GM12873 (cell line): ENCODE measurements around the gene MED1.

Experiments used
- TF ChIP-seq, protein P1 (sequence below): IDR thresholded peaks from 2 replicates; pipeline ENCODE4 v1.5.1; 2012; ENCODE audit warnings: low read depth, mild to moderate bottlenecking, moderate library complexity, low read length, control low read depth; ENCODE audit not compliant: insufficient read depth; ENCODE audit errors: missing control alignments

The MED1 gene

DNA sequence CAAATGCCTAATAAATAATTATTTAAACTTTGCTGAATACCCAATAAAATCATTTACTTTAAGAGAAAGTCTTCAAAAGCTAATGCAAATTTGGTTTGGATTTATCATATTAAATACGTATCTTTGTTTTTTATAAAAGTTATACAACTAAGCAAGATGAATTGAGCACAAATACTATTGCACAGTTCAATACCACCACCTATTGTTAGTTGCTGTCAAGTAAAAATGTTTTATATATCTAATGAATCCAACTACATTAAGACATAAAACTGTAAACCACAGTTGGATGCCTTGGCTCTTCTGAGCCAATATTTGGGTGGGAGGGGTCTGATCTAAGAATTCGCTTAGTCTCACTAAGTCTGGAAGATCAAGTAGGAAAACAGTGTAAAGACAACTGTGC, 57.3 kb downstream of the MED1 start:
- TF ChIP-seq, protein P1, sequence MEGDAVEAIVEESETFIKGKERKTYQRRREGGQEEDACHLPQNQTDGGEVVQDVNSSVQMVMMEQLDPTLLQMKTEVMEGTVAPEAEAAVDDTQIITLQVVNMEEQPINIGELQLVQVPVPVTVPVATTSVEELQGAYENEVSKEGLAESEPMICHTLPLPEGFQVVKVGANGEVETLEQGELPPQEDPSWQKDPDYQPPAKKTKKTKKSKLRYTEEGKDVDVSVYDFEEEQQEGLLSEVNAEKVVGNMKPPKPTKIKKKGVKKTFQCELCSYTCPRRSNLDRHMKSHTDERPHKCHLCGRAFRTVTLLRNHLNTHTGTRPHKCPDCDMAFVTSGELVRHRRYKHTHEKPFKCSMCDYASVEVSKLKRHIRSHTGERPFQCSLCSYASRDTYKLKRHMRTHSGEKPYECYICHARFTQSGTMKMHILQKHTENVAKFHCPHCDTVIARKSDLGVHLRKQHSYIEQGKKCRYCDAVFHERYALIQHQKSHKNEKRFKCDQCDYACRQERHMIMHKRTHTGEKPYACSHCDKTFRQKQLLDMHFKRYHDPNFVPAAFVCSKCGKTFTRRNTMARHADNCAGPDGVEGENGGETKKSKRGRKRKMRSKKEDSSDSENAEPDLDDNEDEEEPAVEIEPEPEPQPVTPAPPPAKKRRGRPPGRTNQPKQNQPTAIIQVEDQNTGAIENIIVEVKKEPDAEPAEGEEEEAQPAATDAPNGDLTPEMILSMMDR, result no peak

DNA sequence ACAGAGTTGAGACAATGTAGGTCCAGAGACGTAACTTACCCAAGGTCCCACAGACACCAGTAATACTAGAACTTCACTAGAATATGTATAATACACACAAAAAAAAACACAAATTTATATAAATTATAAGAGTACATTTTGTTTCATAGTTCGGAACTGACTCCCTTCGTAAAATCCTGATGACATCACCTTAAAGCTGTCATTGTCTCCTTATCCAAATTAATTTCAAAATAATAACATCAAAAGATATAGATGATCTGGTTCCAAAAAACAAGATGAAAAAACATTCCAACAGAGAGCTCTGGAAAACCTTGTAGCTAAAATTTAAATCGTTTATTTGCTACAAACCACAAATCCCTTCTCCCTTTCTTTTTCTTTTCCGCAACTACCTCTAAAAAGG, 59.6 kb downstream of the MED1 start:
- TF ChIP-seq, protein P1, result no peak

DNA sequence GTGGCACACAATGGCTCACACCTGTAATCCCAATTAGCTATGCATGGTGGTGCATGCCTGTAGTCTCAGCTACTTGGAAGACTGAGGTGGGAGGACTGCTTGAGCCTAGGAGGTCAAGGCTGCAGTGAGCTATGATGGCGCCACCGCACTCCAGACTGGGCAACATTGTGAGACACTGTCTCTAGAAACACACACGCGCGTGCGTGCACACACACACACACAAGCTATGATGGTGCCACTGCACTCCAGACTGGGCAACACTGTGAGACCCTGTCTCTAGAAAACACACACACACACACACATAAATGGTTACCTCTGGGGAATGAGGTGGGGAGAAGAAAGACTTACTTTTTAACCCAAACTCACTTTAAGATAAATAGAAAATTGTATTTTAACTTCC, 66.0 kb downstream of the MED1 start:
- TF ChIP-seq, protein P1, result no peak

DNA sequence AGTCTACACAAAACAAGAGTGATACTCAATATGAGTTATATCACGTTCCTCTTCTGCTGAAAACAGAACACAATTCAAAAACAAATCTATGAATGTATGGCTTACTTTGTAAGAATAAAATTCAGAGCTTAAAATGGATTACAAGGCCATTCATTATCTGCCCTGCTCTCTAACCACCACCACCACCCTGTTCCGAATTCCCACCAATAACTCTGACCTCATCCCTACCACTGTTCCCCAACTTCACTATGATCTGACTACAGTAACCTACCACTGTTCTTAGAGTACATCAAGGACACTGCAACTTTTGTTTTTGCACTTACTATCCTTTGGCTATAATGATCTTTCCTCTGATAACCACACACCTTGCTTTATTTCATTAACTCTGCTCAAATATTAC, 70.9 kb downstream of the MED1 start:
- TF ChIP-seq, protein P1, result no peak

DNA sequence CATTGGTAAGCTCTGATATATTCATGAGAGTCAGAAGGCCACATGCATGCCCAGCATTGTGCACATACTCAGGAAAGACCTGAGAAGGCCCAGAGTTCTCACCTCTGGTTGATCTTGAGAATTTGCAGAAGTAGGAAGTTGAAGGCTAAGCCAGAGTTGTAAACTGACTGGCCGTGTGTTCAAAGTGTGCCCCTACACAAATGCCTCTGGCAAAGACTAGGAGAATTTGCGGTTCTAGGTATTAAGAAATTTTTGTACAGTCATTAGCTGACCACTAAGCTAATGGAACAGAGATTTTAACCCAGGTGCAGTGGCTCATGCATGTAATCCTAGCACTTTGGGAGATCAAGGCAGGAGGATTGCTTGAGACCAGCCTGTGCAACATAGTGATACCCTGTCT, 74.6 kb downstream of the MED1 start:
- TF ChIP-seq, protein P1, result no peak

DNA sequence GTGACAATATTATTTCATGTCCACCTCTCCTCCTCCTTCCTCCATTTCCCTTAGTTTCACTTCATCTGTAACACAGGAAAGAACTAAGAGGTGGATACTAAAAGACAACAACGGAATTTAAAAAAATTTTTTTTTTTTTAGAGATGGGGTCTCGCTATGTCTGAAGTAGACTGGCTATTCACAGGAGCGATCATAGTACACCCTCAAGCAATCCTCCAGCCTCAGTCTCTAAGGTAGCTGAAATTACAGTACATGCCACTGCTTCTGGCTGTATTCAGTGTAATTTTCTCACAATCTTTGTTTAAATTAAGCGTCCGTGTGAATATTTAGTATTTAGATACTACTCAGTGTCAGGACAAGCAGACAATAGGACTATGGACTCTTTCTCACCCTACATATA, 85.2 kb downstream of the MED1 start:
- TF ChIP-seq, protein P1, result no peak

DNA sequence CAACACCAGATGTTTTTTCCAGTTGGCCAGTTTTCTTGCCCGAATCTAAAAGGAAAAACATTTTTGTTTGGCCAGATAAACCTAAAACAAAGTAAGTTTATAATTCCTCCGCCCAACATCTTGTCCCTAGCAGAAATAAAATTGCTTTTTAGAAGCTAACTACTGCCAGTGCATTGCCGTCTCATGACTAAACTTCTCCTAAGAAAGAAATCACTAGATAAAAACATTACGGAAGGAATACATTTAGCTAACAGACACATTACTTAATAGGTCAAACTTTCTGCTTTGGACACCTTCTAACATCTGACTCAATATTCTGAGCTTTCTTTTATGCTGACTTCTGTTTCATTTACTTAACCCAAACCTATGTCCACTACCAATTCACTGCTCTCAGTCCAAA, 85.8 kb downstream of the MED1 start:
- TF ChIP-seq, protein P1, result no peak
